Measurements from ENCODE around the gene CSNK1A1.
"Not testable (repeated sequence)": the region's sequence is repeated elsewhere in the genome, so short reads cannot be mapped to it uniquely, and the experiment has no call there.

Gene CSNK1A1

GRCh38 chr5:149551227-149552037, at the start of gene CSNK1A1:
TSS of gene CSNK1A1 (minus strand) at chr5:149551439. CDS start at chr5:149550964, 475 bp downstream.
- DNase-seq = peak; percentile 99

- DNase-seq = no peak
Measured at GRCh38 chr5:149600932-149601331, 49.7 kb upstream of the CSNK1A1 start.

- DNase-seq = no peak
Measured at GRCh38 chr5:149599375-149599774, 48.1 kb upstream of the CSNK1A1 start.

GRCh38 chr5:149598966-149599365, 47.7 kb upstream of the CSNK1A1 start:
- DNase-seq = no peak

GRCh38 chr5:149598234-149598633, 47.0 kb upstream of the CSNK1A1 start:
- DNase-seq = not testable (repeated sequence)

- no peak for DNase-seq
Measured at GRCh38 chr5:149597618-149598017, 46.4 kb upstream of the CSNK1A1 start.

- DNase-seq = no peak
Measured at GRCh38 chr5:149596712-149597111, 45.5 kb upstream of the CSNK1A1 start.

GRCh38 chr5:149595105-149595504, 43.9 kb upstream of the CSNK1A1 start:
- DNase-seq = not testable (repeated sequence)

- no peak for DNase-seq
Measured at GRCh38 chr5:149594206-149594895, 43.1 kb upstream of the CSNK1A1 start.

GRCh38 chr5:149593370-149593769, 42.1 kb upstream of the CSNK1A1 start:
- no peak for DNase-seq

- no peak for DNase-seq
Measured at GRCh38 chr5:149588936-149589335, 37.7 kb upstream of the CSNK1A1 start.

- DNase-seq = no peak
Measured at GRCh38 chr5:149586708-149587318, 35.6 kb upstream of the CSNK1A1 start.

- no peak for DNase-seq
Measured at GRCh38 chr5:149585910-149586309, 34.7 kb upstream of the CSNK1A1 start.

GRCh38 chr5:149584121-149584520, 32.9 kb upstream of the CSNK1A1 start:
- DNase-seq = no peak

GRCh38 chr5:149583394-149583793, 32.2 kb upstream of the CSNK1A1 start:
- DNase-seq = no peak

GRCh38 chr5:149581931-149582768, 30.9 kb upstream of the CSNK1A1 start:
- DNase-seq = no peak

- DNase-seq = peak; percentile 53
Measured at GRCh38 chr5:149581192-149581861, 30.1 kb upstream of the CSNK1A1 start, which contains the start of gene ARHGEF37. TSS of gene ARHGEF37 (plus strand) at chr5:149581498. CDS start at chr5:149597770, 16,272 bp downstream.

- DNase-seq = no peak
Measured at GRCh38 chr5:149580808-149581191, 29.6 kb upstream of the CSNK1A1 start.

GRCh38 chr5:149578896-149579295, 27.7 kb upstream of the CSNK1A1 start:
- DNase-seq = no peak

GRCh38 chr5:149576021-149576420, 24.8 kb upstream of the CSNK1A1 start:
- no peak for DNase-seq

- DNase-seq = no peak
Measured at GRCh38 chr5:149575131-149575530, 23.9 kb upstream of the CSNK1A1 start.

GRCh38 chr5:149572576-149573231, 21.5 kb upstream of the CSNK1A1 start:
- no peak for DNase-seq

All from stimulated activated CD4-positive, alpha-beta T cell treated with anti-CD3 and anti-CD28 coated beads, Interleukin-4, amount 100 ng/mL, for 24 hours (primary cell).